WI38 (cell line): Measurements from ENCODE around the gene ANP32A.

Experiments used
- H3K4me3 ChIP-seq: 2 replicates; pipeline ENCODE4 v1.5.1; 2011; ENCODE audit warnings: low read depth, mild to moderate bottlenecking, control low read depth, low read length
- CTCF ChIP-seq: IDR thresholded peaks from 2 replicates; pipeline ENCODE4 v1.5.1; 2012; ENCODE audit warnings: low read depth, mild to moderate bottlenecking, control low read depth, low read length

ANP32A gene

DNA sequence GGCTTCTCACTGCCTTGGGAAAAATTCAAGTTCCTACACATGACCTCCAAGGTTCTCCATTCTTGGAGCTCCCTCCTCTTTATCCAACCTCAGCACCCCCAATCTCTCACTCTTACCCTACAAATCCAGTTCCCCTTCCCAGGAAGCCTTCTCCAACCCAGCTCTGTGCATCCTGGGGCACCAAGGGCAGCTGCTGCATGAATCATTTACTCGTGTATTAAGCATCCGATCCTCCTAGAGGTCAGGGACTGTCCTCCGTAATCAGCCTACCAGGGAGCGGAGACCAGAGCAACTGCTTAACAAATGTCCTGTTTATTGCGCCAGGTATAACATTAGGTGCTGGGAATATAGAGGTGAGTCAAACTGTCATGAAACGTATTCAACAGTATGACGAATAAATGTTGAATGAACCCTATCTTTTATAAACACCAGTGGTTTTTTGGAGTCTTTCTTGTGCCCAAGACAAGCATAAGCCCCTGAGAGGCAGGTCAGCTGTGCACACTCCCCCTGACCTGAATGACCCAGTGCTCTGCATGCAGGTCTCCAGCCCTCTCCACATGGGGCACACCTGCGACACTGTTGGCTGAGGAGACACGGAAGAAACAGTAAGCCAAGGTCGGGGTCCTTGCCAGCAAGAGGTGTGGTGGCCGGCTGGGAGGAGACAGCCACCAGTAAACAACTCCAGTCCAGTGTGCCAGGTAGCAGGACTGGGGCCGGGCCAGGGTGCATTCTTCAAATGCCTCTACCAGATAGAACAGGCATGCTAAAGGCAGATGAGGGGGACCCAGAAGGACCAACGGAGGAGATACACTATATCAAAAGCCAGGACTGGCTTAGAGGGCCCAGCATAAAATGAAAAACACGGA lies 27.6 kb downstream of the ANP32A start:
- TF ChIP-seq CTCF, result no peak
- no peak overlapping the region for H3K4me3 ChIP-seq

DNA sequence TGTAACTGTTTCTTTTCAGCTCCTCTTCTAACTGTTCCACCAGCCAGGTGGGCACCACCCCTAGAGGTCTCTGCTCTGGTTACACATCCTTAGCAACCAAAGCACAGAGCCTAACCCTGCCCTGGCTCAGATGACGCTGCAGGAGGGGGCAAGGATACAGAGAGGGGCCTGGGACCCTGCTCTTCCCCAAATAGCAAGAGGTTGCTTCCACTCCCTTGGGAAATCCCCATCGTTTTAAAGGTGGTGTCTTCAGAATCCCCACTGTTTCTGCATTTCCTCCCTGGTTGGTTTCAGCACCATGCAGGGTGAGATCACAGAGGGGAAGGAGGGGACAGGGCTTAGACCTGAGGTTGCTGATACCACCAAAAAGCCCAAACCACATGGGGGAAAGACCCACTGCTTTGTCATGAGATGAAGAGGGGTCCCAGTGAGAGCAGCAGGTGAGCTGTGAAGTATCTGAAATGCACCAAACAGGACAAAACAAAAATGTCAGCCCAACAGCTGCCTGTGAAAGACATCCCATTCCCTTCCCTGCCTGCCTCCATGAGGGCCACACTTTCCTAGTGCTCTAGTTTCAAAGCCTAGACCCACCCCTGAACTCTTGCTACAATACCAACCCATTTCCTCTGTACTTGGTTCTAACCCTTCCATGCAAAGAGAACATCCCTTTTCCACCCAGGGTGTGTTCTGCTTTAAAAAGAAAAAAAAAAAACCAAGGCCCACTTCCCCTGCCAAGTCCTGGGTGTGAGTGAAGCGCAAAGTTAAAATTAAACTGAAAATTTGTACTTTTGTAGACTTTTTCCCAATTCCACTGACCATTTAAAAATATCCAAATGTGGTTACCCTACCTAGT lies 29.0 kb downstream of the ANP32A start:
- H3K4me3 ChIP-seq, result no peak overlapping the region
- no peak for TF ChIP-seq CTCF

DNA sequence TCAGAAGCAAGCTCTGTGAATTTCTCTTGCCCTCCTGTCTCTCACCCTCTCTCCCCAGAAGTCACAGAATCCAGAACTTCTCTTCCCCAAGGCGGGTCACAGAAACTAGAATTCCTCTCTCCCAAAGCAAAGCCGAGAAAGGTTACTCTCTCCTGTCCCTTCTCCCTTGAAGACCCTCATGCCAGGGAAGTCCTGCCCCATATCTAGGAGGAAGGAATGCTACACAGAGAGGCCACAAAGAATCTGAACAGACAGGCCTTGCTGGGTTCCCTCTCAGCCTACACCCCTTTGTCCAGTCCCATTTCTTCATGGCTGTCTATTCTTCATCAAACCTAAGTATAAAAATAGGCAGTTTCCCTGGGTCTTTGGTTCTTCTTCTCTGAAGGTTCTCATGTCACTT lies 29.8 kb downstream of the ANP32A start:
- no peak for TF ChIP-seq CTCF
- no peak overlapping the region for H3K4me3 ChIP-seq

DNA sequence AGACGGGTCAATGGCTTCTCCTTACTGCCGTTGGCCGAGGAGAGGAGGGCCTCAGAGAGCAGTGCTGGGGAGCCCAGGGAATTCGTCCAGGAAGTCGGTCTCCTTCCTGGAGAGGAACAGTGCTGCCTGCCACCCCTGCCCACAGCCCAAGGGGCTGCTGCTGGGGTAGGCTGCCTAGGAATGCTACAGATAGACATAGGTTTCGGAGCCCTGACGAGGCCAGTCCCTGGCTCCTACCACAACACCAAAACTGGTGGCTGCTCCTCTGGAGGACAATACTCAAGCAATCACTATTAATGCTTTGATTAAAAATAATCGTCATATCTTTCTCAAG lies 30.5 kb downstream of the ANP32A start:
- no peak for TF ChIP-seq CTCF

GRCh38 chr15:68789534-68790241 lies 31.0 kb downstream of the ANP32A start:
- H3K4me3 ChIP-seq, result no peak overlapping the region
- no peak for TF ChIP-seq CTCF

More for the DNA sequence above, 30.5 kb downstream of the ANP32A start:
- no peak overlapping the region for H3K4me3 ChIP-seq

DNA sequence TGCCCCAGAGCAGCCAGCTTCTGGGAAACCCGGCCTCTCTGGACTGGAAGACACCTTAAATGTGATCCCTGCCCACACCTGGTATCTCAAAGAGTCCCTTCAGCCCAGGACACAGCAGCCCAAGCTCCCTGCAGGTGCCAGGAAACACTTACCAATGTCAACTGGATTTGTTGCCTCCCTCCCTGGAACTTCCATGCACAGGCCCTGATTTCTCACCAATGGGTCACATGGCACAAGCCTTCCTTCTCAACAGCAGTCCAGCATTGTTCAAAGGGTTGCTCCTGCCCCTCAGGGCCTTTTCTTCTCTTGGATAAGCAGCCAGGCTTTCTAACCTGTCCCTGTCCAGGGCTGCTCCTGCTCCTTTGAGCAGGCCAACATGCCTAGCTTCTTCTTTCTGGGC lies 31.6 kb downstream of the ANP32A start:
- H3K4me3 ChIP-seq, result no peak overlapping the region
- TF ChIP-seq CTCF, result no peak

DNA sequence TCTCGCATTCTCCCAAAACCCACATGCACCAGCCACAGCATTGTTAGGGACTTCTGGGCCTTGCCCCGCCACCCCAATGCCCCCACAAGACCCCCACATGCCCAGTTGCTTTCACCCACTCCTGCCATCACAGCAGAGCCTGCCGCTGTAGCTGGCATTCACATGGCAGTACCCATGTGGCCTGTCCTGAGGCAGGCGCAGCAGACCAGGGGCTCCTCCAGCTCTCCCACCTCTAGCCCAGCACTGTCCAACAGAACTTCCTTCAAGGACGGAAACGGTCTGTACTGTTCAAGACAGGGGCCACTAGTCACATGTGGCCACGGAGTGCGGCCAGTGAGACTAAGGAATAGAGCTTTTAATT lies 32.5 kb downstream of the ANP32A start:
- TF ChIP-seq CTCF, result no peak
- H3K4me3 ChIP-seq, result no peak overlapping the region
